Right atrium auricular region (tissue), 2 donors: ENCODE results near the gene DHCR7. TPM values are rescaled to one million over a fixed set of nuclear protein-coding genes. Genes with fewer than 3 reads are reported as not detected.

Source experiments
- DNase-seq: peaks from one replicate; pipeline ENCODE4 v3.0.0-alpha.2; 2019; ENCODE audit warnings: low spot score
- H3K27ac ChIP-seq, 2 donors: fragments of 200-600 bp; sonication (generic); 1 replicate in 1 of 2; 2 replicates in 1 of 2; pipeline ENCODE4 v1.5.1; 2016 to 2019
- H3K27me3 ChIP-seq, 2 donors: fragments of 200-600 bp; sonication (generic); one replicate each; pipeline versions ENCODE4 v1.5.1 to v1.6.0; 2017 to 2019
- H3K36me3 ChIP-seq: fragments of 200-600 bp; sonication (generic); one replicate; pipeline ENCODE4 v1.5.1; 2016
- H3K4me1 ChIP-seq, 2 donors: fragments of 200-600 bp; sonication (generic); one replicate each; pipeline versions ENCODE4 v1.5.1 to v1.6.0; 2017 to 2019
- H3K4me3 ChIP-seq, 2 donors: fragments of 200-600 bp; sonication (generic); 1 replicate in 1 of 2; 2 replicates in 1 of 2; pipeline ENCODE4 v1.5.1; 2017 to 2019; ENCODE audit warnings: mild to moderate bottlenecking in 1 of 2, moderate library complexity in 1 of 2
- H3K9me3 ChIP-seq, 2 donors: fragments of 200-600 bp; sonication (generic); one replicate each; pipeline ENCODE4 v1.5.1; 2019
- CTCF ChIP-seq, 2 donors: fragments of 200-600 bp; sonication (generic); IDR thresholded peaks; one replicate each; pipeline ENCODE4 v1.5.1; 2019; ENCODE audit warnings: antibody characterized with exemption in 2 of 2
- total RNA-seq, 2 donors: library from RNA; depleted of rRNA; stranded (reverse); fragments of >200 nt; gene quantifications; one replicate each; pipeline ENCODE4 v1.1.0, GENCODE V29; 2016

Gene DHCR7
- total RNA-seq, 2 donors from 2014 or later, result 26.8 to 37.6 TPM

GRCh38 chr11:71434576-71435130 is 13.5 kb downstream of the DHCR7 start:
- Histone ChIP-seq H3K27ac (no peak overlapping the region), H3K4me1 (peaks cover 0 to 22% of the 10 kb centered on the region in 2 donors), H3K4me3 (no peak overlapping the region), H3K36me3 (peaks cover 31% of the 10 kb centered on the region), H3K27me3 (no peaks in the 10 kb centered on the region), H3K9me3 (no peaks in the 10 kb centered on the region)
- DNase-seq, result no peak
- no peak for TF ChIP-seq CTCF (IDR thresholded peaks at IDR 0.05)

- Histone ChIP-seq H3K27ac (peak overlapping the region; percentile 53 to 72), H3K9me3 (no peaks in the 10 kb centered on the region), H3K4me1 (peaks cover 0 to 25% of the 10 kb centered on the region in 2 donors), H3K27me3 (no peaks in the 10 kb centered on the region), H3K36me3 (peaks cover 23% of the 10 kb centered on the region), H3K4me3 (no peak overlapping the region)
- no peak for TF ChIP-seq CTCF (IDR thresholded peaks at IDR 0.05)
- peak; percentile 86 for DNase-seq
Measured at GRCh38 chr11:71433648-71434450, 14.3 kb downstream of the DHCR7 start.

GRCh38 chr11:71432761-71433647 is 15.2 kb downstream of the DHCR7 start:
- TF ChIP-seq CTCF (IDR thresholded peaks at IDR 0.05), result no peak
- peaks cover 16% of the 10 kb centered on the region for H3K36me3 ChIP-seq
- H3K27ac ChIP-seq, result peak overlapping the region; percentile 53 to 72
- no peaks in the 10 kb centered on the region for H3K9me3 ChIP-seq
- no peak for DNase-seq
- H3K27me3 ChIP-seq, result no peaks in the 10 kb centered on the region
- H3K4me3 ChIP-seq, result no peak overlapping the region
- peaks cover 0 to 29% of the 10 kb centered on the region in 2 donors for H3K4me1 ChIP-seq

- H3K27me3 ChIP-seq, result no peaks in the 10 kb centered on the region
- H3K4me1 ChIP-seq, result peaks cover 0 to 29% of the 10 kb centered on the region in 2 donors
- no peak overlapping the region for H3K4me3 ChIP-seq
- TF ChIP-seq CTCF (IDR thresholded peaks at IDR 0.05), result no peak
- H3K36me3 ChIP-seq, result peaks cover 10% of the 10 kb centered on the region
- no peak overlapping the region for H3K27ac ChIP-seq
- no peaks in the 10 kb centered on the region for H3K9me3 ChIP-seq
- DNase-seq, result no peak
Measured at GRCh38 chr11:71431271-71431670, 16.9 kb downstream of the DHCR7 start.

- Histone ChIP-seq H3K4me1 (peaks cover 0 to 29% of the 10 kb centered on the region in 2 donors), H3K36me3 (peaks cover 3% of the 10 kb centered on the region), H3K27me3 (no peaks in the 10 kb centered on the region), H3K27ac (no peak overlapping the region), H3K4me3 (no peak overlapping the region), H3K9me3 (no peaks in the 10 kb centered on the region)
- DNase-seq, result no peak
- TF ChIP-seq CTCF (IDR thresholded peaks at IDR 0.05), result no peak
Measured at GRCh38 chr11:71430166-71430565, 18.0 kb downstream of the DHCR7 start.
